Measurements from ENCODE around the gene ZNF493.

ZNF493 gene

GRCh38 chr19:21396893-21397572, at the start of gene ZNF493:
Gene ZNF493 (plus strand): TSS chr19:21397133. CDS start chr19:21397238, 105 bp downstream.
- DNase-seq (ENCODE audit: low spot score): peak; percentile 93

GRCh38 chr19:21352830-21353229, 44.1 kb upstream of the ZNF493 start:
- DNase-seq (ENCODE audit: low spot score): no peak

GRCh38 chr19:21358768-21359451, 38.0 kb upstream of the ZNF493 start, which contains the start of gene ZNF738:
Gene ZNF738 (plus strand): TSS chr19:21359000. CDS start chr19:21359141, 141 bp downstream.
- peak; percentile 84 for DNase-seq (ENCODE audit: low spot score)

GRCh38 chr19:21362291-21362690, 34.6 kb upstream of the ZNF493 start:
- DNase-seq (ENCODE audit: low spot score): no peak

- no peak for DNase-seq (ENCODE audit: low spot score)
These were observed 12.9 kb upstream of the ZNF493 start for GRCh38 chr19:21383980-21384582.

GRCh38 chr19:21396121-21396520, 812 bp upstream of the ZNF493 start:
- no peak for DNase-seq (ENCODE audit: low spot score)

GRCh38 chr19:21398851-21399250, 1.9 kb downstream of the ZNF493 start:
- DNase-seq (ENCODE audit: low spot score): no peak

GRCh38 chr19:21402303-21402985, 5.5 kb downstream of the ZNF493 start:
- no peak for DNase-seq (ENCODE audit: low spot score)

GRCh38 chr19:21410166-21410565, 13.2 kb downstream of the ZNF493 start:
- no peak for DNase-seq (ENCODE audit: low spot score)

- DNase-seq (ENCODE audit: low spot score): no peak
These were observed 25.3 kb downstream of the ZNF493 start for GRCh38 chr19:21422244-21422643.

GRCh38 chr19:21423057-21424041, 26.4 kb downstream of the ZNF493 start:
- DNase-seq (ENCODE audit: low spot score): no peak

GRCh38 chr19:21430675-21431074, 33.7 kb downstream of the ZNF493 start:
- DNase-seq (ENCODE audit: low spot score): no peak

- DNase-seq (ENCODE audit: low spot score): no peak
These were observed 35.7 kb downstream of the ZNF493 start for GRCh38 chr19:21432590-21432989.

GRCh38 chr19:21434516-21434915, 37.6 kb downstream of the ZNF493 start:
- no peak for DNase-seq (ENCODE audit: low spot score)

- DNase-seq (ENCODE audit: low spot score): no peak
These were observed 38.1 kb downstream of the ZNF493 start for GRCh38 chr19:21434967-21435544.

- DNase-seq (ENCODE audit: low spot score): no peak
These were observed 42.3 kb downstream of the ZNF493 start for GRCh38 chr19:21439201-21439751.

- DNase-seq (ENCODE audit: low spot score): no peak
These were observed 43.4 kb downstream of the ZNF493 start for GRCh38 chr19:21440321-21440720.

GRCh38 chr19:21451187-21451586, 54.3 kb downstream of the ZNF493 start:
- no peak for DNase-seq (ENCODE audit: low spot score)

GRCh38 chr19:21454901-21455300, 58.0 kb downstream of the ZNF493 start:
- no peak for DNase-seq (ENCODE audit: low spot score)

- no peak for DNase-seq (ENCODE audit: low spot score)
These were observed 63.8 kb downstream of the ZNF493 start for GRCh38 chr19:21460686-21461085.

- DNase-seq (ENCODE audit: low spot score): no peak
These were observed 65.6 kb downstream of the ZNF493 start for GRCh38 chr19:21462540-21462939.

Data from CD4-positive, alpha-beta T cell treated with Interleukin-6 at 100 ng/mL for 8 hours (primary cell).